Keratinocyte (primary cell): Measurements from ENCODE around the gene RPL18. TPM values are rescaled to one million over a fixed set of nuclear protein-coding genes. Genes with fewer than 3 reads are reported as not detected.
"Not testable (repeated sequence)": the region's sequence is repeated elsewhere in the genome, so short reads cannot be mapped to it uniquely, and the experiment has no call there.

Experiments
- DNase-seq: peaks from one replicate; pipeline ENCODE4 v3.0.0-alpha.2; 2011; ENCODE audit warnings: low read depth, missing footprints, low spot score
- FAIRE-seq: peaks from 2 replicates; lab custom pipeline; 2011; peaks lifted over from hg19 to GRCh38; lab: Jason Lieb, UNC
- H2AFZ ChIP-seq: 2 replicates; pipeline ENCODE4 v1.6.0; 2012; ENCODE audit warnings: low read length, control low read depth, inconsistent platforms; ENCODE audit not compliant: control insufficient read depth
- H3K27ac ChIP-seq: 2 replicates; pipeline ENCODE4 v1.5.1; 2011; ENCODE audit warnings: low read length; ENCODE audit not compliant: control insufficient read depth, insufficient read depth
- H3K27me3 ChIP-seq: 3 replicates; pipeline ENCODE4 v1.6.0; 2011; ENCODE audit warnings: low read length; ENCODE audit not compliant: control insufficient read depth, insufficient read depth; ENCODE audit errors: extremely low read depth
- H3K36me3 ChIP-seq, 2 experiments: 2 replicates in 1 of 2; 3 replicates in 1 of 2; pipeline ENCODE4 v1.5.1; 2011; ENCODE audit warnings: low read length in 2 of 2, mild to moderate bottlenecking in 1 of 2; ENCODE audit not compliant: control insufficient read depth in 2 of 2, insufficient read depth in 2 of 2; ENCODE audit errors: extremely low read depth in 1 of 2
- H3K4me1 ChIP-seq: 3 replicates; pipeline ENCODE4 v1.5.1; 2011; ENCODE audit warnings: low read length; ENCODE audit not compliant: control insufficient read depth, insufficient read depth; ENCODE audit errors: extremely low read depth
- H3K4me2 ChIP-seq: 3 replicates; pipeline ENCODE4 v1.6.0; 2011; ENCODE audit warnings: low read depth, low read length; ENCODE audit not compliant: control insufficient read depth, insufficient read depth; ENCODE audit errors: extremely low read depth
- H3K4me3 ChIP-seq, 3 experiments: fragments of 200-600 bp in 1 of 3; sonication (generic) in 1 of 3; 2 replicates in 2 of 3; 3 replicates in 1 of 3; pipeline ENCODE4 v1.5.1; 2011 to 2016; ENCODE audit warnings: low read length in 3 of 3, mild to moderate bottlenecking in 3 of 3, control low read depth in 2 of 3, inconsistent platforms in 1 of 3, low read depth in 1 of 3, mixed read lengths in 1 of 3, mixed run types in 1 of 3, moderate library complexity in 1 of 3; ENCODE audit not compliant: control insufficient read depth in 2 of 3, insufficient read depth in 2 of 3; ENCODE audit errors: extremely low read depth in 1 of 3
- H3K79me2 ChIP-seq: 2 replicates; pipeline ENCODE4 v1.6.0; 2012; ENCODE audit warnings: low read length; ENCODE audit not compliant: control insufficient read depth, insufficient read depth
- H3K9ac ChIP-seq: 3 replicates; pipeline ENCODE4 v1.6.0; 2011; ENCODE audit warnings: low read length; ENCODE audit not compliant: control insufficient read depth, insufficient read depth; ENCODE audit errors: extremely low read depth
- H3K9me1 ChIP-seq: 3 replicates; pipeline ENCODE4 v1.6.0; 2011; ENCODE audit warnings: low read length; ENCODE audit not compliant: control insufficient read depth, insufficient read depth; ENCODE audit errors: extremely low read depth
- H3K9me3 ChIP-seq: 2 replicates; pipeline ENCODE4 v1.5.1; 2012; ENCODE audit warnings: low read depth, low read length; ENCODE audit not compliant: control insufficient read depth
- H4K20me1 ChIP-seq: 3 replicates; pipeline ENCODE4 v1.6.0; 2011; ENCODE audit warnings: low read length; ENCODE audit not compliant: control insufficient read depth, insufficient read depth; ENCODE audit errors: extremely low read depth
- CTCF ChIP-seq, 3 experiments: IDR thresholded peaks in 1 of 3; conservative IDR thresholded peaks in 1 of 3; optimal IDR thresholded peaks in 1 of 3; 2 replicates in 2 of 3; 3 replicates in 1 of 3; pipeline versions ENCODE3 to v1.5.1; 2011; ENCODE audit warnings: low read length in 3 of 3, mild to moderate bottlenecking in 3 of 3, moderate library complexity in 2 of 3, control low read depth in 1 of 3, inconsistent platforms in 1 of 3; ENCODE audit not compliant: insufficient read depth in 2 of 3; ENCODE audit errors: extremely low read depth in 1 of 3
- EZH2 ChIP-seq: IDR thresholded peaks from one replicate; pipeline ENCODE4 v1.6.1; 2012; ENCODE audit warnings: inconsistent platforms, mild to moderate bottlenecking, low read length, moderate library complexity
- dilution Hi-C: fragments of 300-500 bp; cut with MboI; formaldehyde crosslinking; loops from one replicate; pipeline ENCODE4 v1.7.0; 2020; ENCODE audit warnings: low sequenced_read_pairs; ENCODE audit not compliant: extremely low pct_ligation_motif_present
- polyA plus RNA-seq, 5 experiments: library from polyadenylated mRNA; depleted of rRNA in 3 of 5; stranded (reverse) in 3 of 5; stranded (forward) in 1 of 5; unstranded in 1 of 5; fragments of >200 nt; gene quantifications; 1 replicate in 1 of 5; 2 replicates in 3 of 5; 3 replicates in 1 of 5; pipeline versions ENCODE4 v1.2.1 to v1.2.3, GENCODE V29; 2011 to 2012; ENCODE audit warnings: missing spikeins in 2 of 5, low read depth in 1 of 5, low replicate concordance in 1 of 5

RPL18 gene
- polyA plus RNA-seq, 1 donor (not counting 4 experiments of a cell fraction or from before 2014, with no cell fraction given), result 1,015 TPM

GRCh38 chr19:48582168-48582567 is 36.8 kb downstream of the RPL18 start:
- H3K27ac ChIP-seq, result no peak overlapping the region
- H2AFZ ChIP-seq, result no peak overlapping the region
- dilution Hi-C loops, result no loop called here
- no peaks in the 10 kb centered on the region for H4K20me1 ChIP-seq
- no peak for DNase-seq
- peaks cover 4% of the 10 kb centered on the region for H3K4me1 ChIP-seq
- no peak for TF ChIP-seq CTCF (optimal IDR thresholded peaks at IDR 0.05 in 1 of 3, IDR thresholded peaks at IDR 0.05 in 1 of 3, conservative IDR thresholded peaks at IDR 0.05 in 1 of 3; ENCODE audit: extremely low read depth in 1 of 3, insufficient read depth in 2 of 3, low read length in 3 of 3)
- no peak for TF ChIP-seq EZH2
- no peak overlapping the region for H3K4me2 ChIP-seq
- FAIRE-seq, result no peak
- H3K9ac ChIP-seq, result no peak overlapping the region
- no peaks in the 10 kb centered on the region for H3K79me2 ChIP-seq
- H3K9me1 ChIP-seq, result no peaks in the 10 kb centered on the region
- no peaks in the 10 kb centered on the region for H3K27me3 ChIP-seq
- no peak overlapping the region for H3K4me3 ChIP-seq
- no peaks in the 10 kb centered on the region for H3K9me3 ChIP-seq
- no peaks in the 10 kb centered on the region for H3K36me3 ChIP-seq

GRCh38 chr19:48578891-48579290 is 40.1 kb downstream of the RPL18 start:
- dilution Hi-C loops, result no loop called here
- TF ChIP-seq CTCF (optimal IDR thresholded peaks at IDR 0.05 in 1 of 3, IDR thresholded peaks at IDR 0.05 in 1 of 3, conservative IDR thresholded peaks at IDR 0.05 in 1 of 3; ENCODE audit: extremely low read depth in 1 of 3, insufficient read depth in 2 of 3, low read length in 3 of 3) (no peak), EZH2 (no peak)
- no peaks in the 10 kb centered on the region for H3K27me3 ChIP-seq
- H3K27ac ChIP-seq, result no peak overlapping the region
- H3K9ac ChIP-seq, result no peak overlapping the region
- no peaks in the 10 kb centered on the region for H3K79me2 ChIP-seq
- H3K36me3 ChIP-seq, result no peaks in the 10 kb centered on the region
- no peak for DNase-seq
- no peaks in the 10 kb centered on the region for H3K9me3 ChIP-seq
- no peaks in the 10 kb centered on the region for H3K9me1 ChIP-seq
- FAIRE-seq, result no peak
- no peak overlapping the region for H2AFZ ChIP-seq
- H3K4me3 ChIP-seq, result no peak overlapping the region
- H3K4me1 ChIP-seq, result peaks cover 5% of the 10 kb centered on the region
- H4K20me1 ChIP-seq, result no peaks in the 10 kb centered on the region
- no peak overlapping the region for H3K4me2 ChIP-seq

- H3K27ac ChIP-seq, H3K9me1 ChIP-seq, H4K20me1 ChIP-seq, H2AFZ ChIP-seq, H3K79me2 ChIP-seq, H3K27me3 ChIP-seq, DNase-seq, H3K9me3 ChIP-seq, H3K9ac ChIP-seq, H3K4me3 ChIP-seq, FAIRE-seq, H3K36me3 ChIP-seq, H3K4me1 ChIP-seq, H3K4me2 ChIP-seq, dilution Hi-C loops: not testable (repeated sequence)
Measured at GRCh38 chr19:48577908-48578307, 41.1 kb downstream of the RPL18 start.
